H1 (cell line): ENCODE measurements around the gene TSSC4. TPM values are rescaled to one million over a fixed set of nuclear protein-coding genes. Genes with fewer than 3 reads are reported as not detected.
A peak's percentile ranks its signal among the peaks of the same experiment; 100 is the strongest.

Source experiments
- CTCF ChIA-PET: fragments of 300-600 bp; sonication (Branson Sonifier 250); formaldehyde crosslinking; loops from one replicate; lab custom pipeline; 2021; ENCODE audit not compliant: partially characterized antibody; lab: Charles Lee
- POLR2A ChIA-PET: fragments of 300-600 bp; sonication (Branson Sonifier 250); formaldehyde crosslinking; loops from one replicate; lab custom pipeline; 2021; ENCODE audit warnings: inconsistent platforms; ENCODE audit not compliant: partially characterized antibody; lab: Charles Lee
- DNase-seq, 2 experiments: peaks; one replicate each; pipeline versions ENCODE4 v3.0.0 to v3.0.0-alpha.2; 2010 to 2022; ENCODE audit warnings: low spot score in 2 of 2, low read depth in 1 of 2, mixed read lengths in 1 of 2
- FAIRE-seq: peaks from 2 replicates; lab custom pipeline; 2011; peaks lifted over from hg19 to GRCh38; lab: Jason Lieb, UNC
- H2AFZ ChIP-seq: 2 replicates; pipeline ENCODE4 v1.8.1; 2012; ENCODE audit warnings: low read length, inconsistent platforms
- H2AK5ac ChIP-seq: 2 replicates; pipeline ENCODE4 v1.6.1; 2013; ENCODE audit warnings: low read depth, low read length
- H2BK120ac ChIP-seq: replicated peaks from 2 replicates; pipeline ENCODE3; 2013; ENCODE audit warnings: low read depth, low read length, inconsistent platforms
- H2BK12ac ChIP-seq: 2 replicates; pipeline ENCODE4 v1.6.1; 2013; ENCODE audit warnings: low read depth, low read length
- H2BK15ac ChIP-seq: 2 replicates; pipeline ENCODE4 v1.6.1; 2013; ENCODE audit warnings: low read length
- H2BK20ac ChIP-seq: 2 replicates; pipeline ENCODE4 v1.6.1; 2013; ENCODE audit warnings: low read length
- H2BK5ac ChIP-seq: 2 replicates; pipeline ENCODE4 v1.6.1; 2013; ENCODE audit warnings: low read depth, low read length
- H3K14ac ChIP-seq: 2 replicates; pipeline ENCODE4 v1.6.1; 2013; ENCODE audit warnings: inconsistent platforms; ENCODE audit not compliant: insufficient read length
- H3K18ac ChIP-seq: 2 replicates; pipeline ENCODE4 v1.6.1; 2013; ENCODE audit warnings: low read length; ENCODE audit errors: extremely low read depth
- H3K23ac ChIP-seq: 2 replicates; pipeline ENCODE4 v1.6.1; 2013; ENCODE audit warnings: inconsistent platforms; ENCODE audit not compliant: insufficient read length
- H3K23me2 ChIP-seq: 2 replicates; pipeline ENCODE4 v1.6.1; 2013; ENCODE audit warnings: low read depth, low read length
- H3K27ac ChIP-seq: 2 replicates; pipeline ENCODE4 v1.6.1; 2011; ENCODE audit warnings: low read depth, low read length, inconsistent platforms
- H3K27me3 ChIP-seq, 4 experiments: replicated peaks in 1 of 4; 1 replicate in 1 of 4; 2 replicates in 3 of 4; pipeline versions ENCODE4 v1.6.1 to v1.8.1; 2011 to 2013; ENCODE audit warnings: low read length in 3 of 4, mild to moderate bottlenecking in 3 of 4, inconsistent platforms in 2 of 4, mixed read lengths in 2 of 4, moderate library complexity in 1 of 4; ENCODE audit not compliant: control insufficient read depth in 3 of 4, insufficient read depth in 3 of 4; ENCODE audit errors: extremely low read depth in 1 of 4
- H3K36me3 ChIP-seq, 4 experiments: 2 replicates each; pipeline versions ENCODE4 v1.6.1 to v1.8.1; 2011 to 2013; ENCODE audit warnings: mild to moderate bottlenecking in 4 of 4, low read length in 3 of 4, moderate library complexity in 2 of 4, control low read depth in 1 of 4, inconsistent platforms in 1 of 4; ENCODE audit not compliant: insufficient read depth in 4 of 4, control insufficient read depth in 2 of 4
- H3K4ac ChIP-seq: replicated peaks from 2 replicates; pipeline ENCODE3; 2013; ENCODE audit warnings: low read length, low read depth, mixed read lengths, inconsistent platforms; ENCODE audit not compliant: insufficient read length
- H3K4me1 ChIP-seq, 4 experiments: replicated peaks in 1 of 4; 1 replicate in 1 of 4; 2 replicates in 3 of 4; pipeline versions ENCODE4 v1.6.1 to v1.8.1; 2011 to 2013; ENCODE audit warnings: low read length in 3 of 4, inconsistent platforms in 2 of 4, mixed read lengths in 1 of 4; ENCODE audit not compliant: insufficient read depth in 4 of 4, control insufficient read depth in 3 of 4
- H3K4me2 ChIP-seq, 2 experiments: 2 replicates each; pipeline versions ENCODE4 v1.6.1 to v1.8.1; 2011 to 2013; ENCODE audit warnings: low read depth in 2 of 2, low read length in 2 of 2, control low read depth in 1 of 2, inconsistent platforms in 1 of 2, mild to moderate bottlenecking in 1 of 2; ENCODE audit not compliant: insufficient read depth in 1 of 2
- H3K4me3 ChIP-seq, 4 experiments: fragments of 200-600, 300-600 bp in 1 of 4; sonication (generic), shearing (Covaris generic), sonication (Bioruptor Twin) in 1 of 4; 2 replicates each; pipeline versions ENCODE4 v1.5.1 to v1.8.1; 2011 to 2016; ENCODE audit warnings: low read length in 4 of 4, low read depth in 3 of 4, control low read depth in 2 of 4, inconsistent platforms in 2 of 4, mild to moderate bottlenecking in 2 of 4, mixed read lengths in 1 of 4, moderate library complexity in 1 of 4; ENCODE audit not compliant: insufficient read depth in 2 of 4; ENCODE audit errors: extremely low read depth in 1 of 4
- H3K56ac ChIP-seq: replicated peaks from 2 replicates; pipeline ENCODE3; 2013; ENCODE audit warnings: low read depth, mild to moderate bottlenecking, mixed read lengths, low read length, inconsistent platforms; ENCODE audit not compliant: insufficient read length
- H3K79me1 ChIP-seq: 2 replicates; pipeline ENCODE4 v1.6.1; 2013; ENCODE audit warnings: low read depth, low read length, control low read depth
- H3K79me2 ChIP-seq, 2 experiments: 2 replicates each; pipeline versions ENCODE4 v1.6.1 to v1.8.1; 2012 to 2013; ENCODE audit warnings: low read length in 2 of 2, mild to moderate bottlenecking in 2 of 2, inconsistent platforms in 1 of 2; ENCODE audit not compliant: insufficient read depth in 2 of 2, control insufficient read depth in 1 of 2
- H3K9ac ChIP-seq, 4 experiments: replicated peaks in 1 of 4; 1 replicate in 1 of 4; 2 replicates in 3 of 4; pipeline versions ENCODE4 v1.6.1 to v1.8.1; 2011 to 2013; ENCODE audit warnings: low read depth in 3 of 4, low read length in 3 of 4, control low read depth in 2 of 4, mild to moderate bottlenecking in 2 of 4, moderate library complexity in 2 of 4, inconsistent platforms in 1 of 4; ENCODE audit errors: extremely low read depth in 1 of 4
- H3K9me3 ChIP-seq, 2 experiments: 2 replicates each; pipeline versions ENCODE4 v1.6.1 to v1.8.1; 2012 to 2013; ENCODE audit warnings: mild to moderate bottlenecking in 2 of 2, moderate library complexity in 2 of 2, control low read depth in 1 of 2, inconsistent platforms in 1 of 2, low read depth in 1 of 2, low read length in 1 of 2, mixed read lengths in 1 of 2; ENCODE audit not compliant: insufficient read depth in 2 of 2
- H4K20me1 ChIP-seq, 2 experiments: replicated peaks in 1 of 2; 2 replicates each; pipeline versions ENCODE3 to v1.8.1; 2011 to 2013; ENCODE audit warnings: inconsistent platforms in 2 of 2, low read length in 2 of 2, mild to moderate bottlenecking in 1 of 2; ENCODE audit not compliant: insufficient read depth in 2 of 2, control insufficient read depth in 1 of 2
- H4K5ac ChIP-seq: 2 replicates; pipeline ENCODE4 v1.6.1; 2013; ENCODE audit warnings: low read length, low read depth, mixed read lengths, inconsistent platforms; ENCODE audit not compliant: insufficient read length
- H4K8ac ChIP-seq: 2 replicates; pipeline ENCODE4 v1.8.0; 2013; ENCODE audit warnings: mild to moderate bottlenecking, moderate library complexity, low read length, inconsistent platforms; ENCODE audit not compliant: insufficient read depth; ENCODE audit errors: extremely low read depth
- H4K91ac ChIP-seq: replicated peaks from 2 replicates; pipeline ENCODE3; 2013; ENCODE audit warnings: low read length, mixed read lengths, inconsistent platforms; ENCODE audit not compliant: insufficient read length
- EZH2 ChIP-seq: fragments of 200-600 bp; sonication (generic); IDR thresholded peaks from 2 replicates; pipeline ENCODE4 v1.7.1; 2012; ENCODE audit warnings: low read depth, mild to moderate bottlenecking, moderate library complexity, low read length, inconsistent platforms; ENCODE audit not compliant: severe bottlenecking
- FOSL1 ChIP-seq: IDR thresholded peaks from 2 replicates; pipeline ENCODE4 v1.6.1; 2011; ENCODE audit warnings: mild to moderate bottlenecking, low read depth, low read length, moderate library complexity; ENCODE audit not compliant: insufficient read depth
- KDM1A ChIP-seq: fragments of 200-600, 300-600 bp; sonication (generic); IDR thresholded peaks from 2 replicates; pipeline ENCODE4 v1.7.1; 2016; ENCODE audit warnings: mild to moderate bottlenecking, low read length, borderline replicate concordance
- RAD21 ChIP-seq, 2 experiments: IDR thresholded peaks in 1 of 2; conservative IDR thresholded peaks in 1 of 2; 2 replicates each; pipeline ENCODE4 v1.6.1; 2011; ENCODE audit warnings: low read depth in 2 of 2, low read length in 2 of 2, improper control_type of control experiment in 1 of 2, inconsistent platforms in 1 of 2, mild to moderate bottlenecking in 1 of 2, moderate library complexity in 1 of 2
- SP2 ChIP-seq: IDR thresholded peaks from 2 replicates; pipeline ENCODE4 v1.6.1; 2012; ENCODE audit warnings: mild to moderate bottlenecking, low read length, inconsistent platforms
- SP4 ChIP-seq: IDR thresholded peaks from 2 replicates; pipeline ENCODE4 v1.6.1; 2012; ENCODE audit warnings: low read length, inconsistent platforms
- WGBS, 2 experiments: shearing (Covaris generic) in 1 of 2; methylation state at CpG; one replicate each; pipeline versions ENCODE4 v1.1.6 to v1.1.7; 2013 to 2015; ENCODE audit warnings: low lambda C conversion rate in 2 of 2, mixed read lengths in 2 of 2, inconsistent platforms in 1 of 2, low coverage in 1 of 2, missing lambda C conversion rate in 1 of 2; ENCODE audit not compliant: insufficient replicate concordance in 2 of 2, insufficient coverage in 1 of 2, insufficient read length in 1 of 2; ENCODE audit errors: extremely low coverage in 1 of 2, missing lambda C conversion rate in 1 of 2; 5-methylcytosine and 5-hydroxymethylcytosine counted together
- polyA plus RNA-seq, 7 experiments: library from polyadenylated mRNA; depleted of rRNA in 3 of 7; stranded (reverse) in 5 of 7; unstranded in 2 of 7; fragments of >200 nt in 5 of 7; fragments of 200-250 nt in 2 of 7; gene quantifications; 1 replicate in 5 of 7; 2 replicates in 1 of 7; 4 replicates in 1 of 7; pipeline versions ENCODE4 v1.2.1 to v1.2.3, GENCODE V29; 2011 to 2013; ENCODE audit warnings: missing spikeins in 2 of 7, mixed read lengths in 2 of 7
- total RNA-seq: library from RNA; stranded (reverse); fragmentation: NEBNext Ultra II Directional; extraction: Animal tissue kit (Norgen Biotek cat#: 25700); gene quantifications from 2 replicates; pipeline ENCODE4 v1.2.1, GENCODE V29; 2021

The TSSC4 gene
- total and polyA plus RNA-seq, 2 of the 8 experiments (the other 6 are each of a cell fraction or from before 2014, with no cell fraction given), result 34.0 to 39.3 TPM

DNA sequence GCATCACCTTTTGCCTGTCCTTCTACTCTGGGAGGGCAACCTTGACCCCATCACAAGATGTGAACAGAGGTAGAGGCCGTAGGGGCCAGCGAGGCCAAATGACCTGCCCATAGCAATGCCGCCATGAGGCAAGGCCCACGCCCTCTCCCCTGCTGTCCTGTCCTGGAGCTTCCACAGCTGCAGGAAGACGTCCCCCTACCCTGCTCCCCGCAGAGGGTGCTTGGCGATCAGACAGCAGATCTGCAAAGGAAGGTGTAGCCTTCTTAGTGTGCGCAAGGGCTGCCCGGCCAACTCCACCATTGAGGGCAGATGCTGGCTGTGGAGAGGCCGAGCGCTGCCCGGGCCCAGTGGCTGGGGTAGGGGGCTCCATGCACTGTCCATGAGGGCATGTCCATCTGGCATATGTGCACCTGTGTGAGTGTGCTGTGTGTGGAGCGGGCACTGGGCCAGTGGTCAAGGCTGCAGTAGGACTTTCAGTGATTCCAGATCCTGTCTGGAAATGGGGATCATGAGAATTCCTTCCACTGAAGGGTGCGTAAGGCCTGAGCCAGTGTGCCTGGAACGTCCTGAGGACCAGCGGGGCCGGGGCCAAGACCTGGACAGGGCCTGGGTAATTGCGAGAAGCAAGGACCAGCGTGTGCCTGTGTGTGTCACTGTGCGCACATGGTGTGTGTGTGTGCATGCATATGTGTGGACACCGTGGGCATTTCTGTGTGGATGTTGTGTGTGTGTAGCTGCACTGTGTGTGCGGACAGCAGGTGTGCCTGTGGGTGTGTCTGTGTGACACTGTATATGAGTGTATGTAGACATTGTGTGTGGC, 32.8 kb downstream of the TSSC4 start:
- ChIA-PET CTCF (interaction anchor here (4.6 kb wide), 1 partner anchor 99 kb away, joined by 37 read pairs; no protein-coding TSS in a partner anchor), POLR2A (no interaction called here)
- Histone ChIP-seq H3K23me2 (peaks cover 26% of the 10 kb centered on the region; the same call in 1 of the 2 replicates), H3K9me3 (no peaks in the 10 kb centered on the region; a peak in 1 of 4 replicates), H3K4me3 (no peak overlapping the region), H3K18ac (no peak overlapping the region), H2BK12ac (no peak overlapping the region), H2AFZ (no peak overlapping the region), H3K27me3 (peaks cover 0 to 8% (median 4%) of the 10 kb centered on the region in 4 experiments; a peak in 3 of 7 replicates), H3K56ac (no peak overlapping the region), H2BK5ac (peak overlapping the region; percentile 4; the same call in 1 of the 2 replicates), H3K4me1 (no peaks in the 10 kb centered on the region; a peak in 1 of 7 replicates), H3K9ac (no peak overlapping the region), H4K8ac (peak overlapping the region; percentile 14; the same call in 1 of the 2 replicates), H3K79me2 (no peaks in the 10 kb centered on the region), H3K36me3 (no peaks in the 10 kb centered on the region), H2AK5ac (peak overlapping the region; percentile 67; the same call in 1 of the 2 replicates), H4K91ac (no peak overlapping the region), H4K5ac (no peak overlapping the region), H4K20me1 (peaks cover 0 to 27% of the 10 kb centered on the region in 2 experiments), H2BK20ac (no peak overlapping the region), H3K4ac (peak overlapping the region; percentile 53), H2BK15ac (no peak overlapping the region), H3K27ac (no peak overlapping the region), H3K23ac (no peak overlapping the region), H3K4me2 (no peak overlapping the region), H2BK120ac (no peak overlapping the region), H3K79me1 (no peaks in the 10 kb centered on the region), H3K14ac (no peak overlapping the region)
- DNase-seq (no peak), FAIRE-seq (no peak)
- TF ChIP-seq KDM1A (no peak), EZH2 (no peak), RAD21 (IDR thresholded peaks at IDR 0.05 in 1 of 2, conservative IDR thresholded peaks at IDR 0.05 in 1 of 2; ENCODE audit: low read depth in 2 of 2, low read length in 2 of 2) (no peak), SP4 (no peak), FOSL1 (no peak), SP2 (no peak)
- WGBS, 2 experiments, result 87% methylated on average over 22 of the region's 22 CpGs; no CpG with 5 or more reads in 1 of the 2 experiments
